ENCODE measurements around the gene CHCHD5. TPM values are rescaled to one million over a fixed set of nuclear protein-coding genes. Genes with fewer than 3 reads are reported as not detected.

Gene CHCHD5
- total RNA-seq, 1 experiment from 2014 or later = 18.0 TPM

GRCh38 chr2:112588611-112589045, 4.2 kb downstream of the CHCHD5 start:
- H3K27ac Mint-ChIP-seq (ENCODE audit: unreplicated experiment) = no peak overlapping the region

GRCh38 chr2:112591413-112591812, 7.0 kb downstream of the CHCHD5 start:
- BruUV-seq (replicated peaks) = no TSS peak
- Mint-ChIP-seq H3K27me3 (ENCODE audit: unreplicated experiment) (no peaks in the 10 kb centered on the region), H3K36me3 (ENCODE audit: insufficient read depth, unreplicated experiment) (peaks cover 10% of the 10 kb centered on the region), H3K4me3 (ENCODE audit: low read depth, unreplicated experiment) (no peak overlapping the region), H3K27ac (ENCODE audit: unreplicated experiment) (no peak overlapping the region), H3K4me1 (ENCODE audit: low read depth, unreplicated experiment) (peaks cover 8% of the 10 kb centered on the region), H3K9me3 (ENCODE audit: low read depth, unreplicated experiment) (no peaks in the 10 kb centered on the region)
- TF ChIP-seq CTCF (IDR thresholded peaks at IDR 0.05; ENCODE audit: unreplicated experiment) = no peak
- CTCF ChIA-PET = no interaction called here
- no peak for DNase-seq
- intact Hi-C loops (cut with micrococcal nuclease; ENCODE audit: unreplicated experiment) = no loop called here

More at GRCh38 chr2:112588611-112589045, 4.2 kb downstream of the CHCHD5 start:
- intact Hi-C loops (cut with micrococcal nuclease; ENCODE audit: unreplicated experiment) = loop anchor here (10.0 kb wide), 2 partner anchors 104 to 704 kb away; partner anchors contain the start of genes ANAPC1 and TTL
- no peak for TF ChIP-seq CTCF (IDR thresholded peaks at IDR 0.05; ENCODE audit: unreplicated experiment)
- no peaks in the 10 kb centered on the region for H3K27me3 Mint-ChIP-seq (ENCODE audit: unreplicated experiment)
- peaks cover 25% of the 10 kb centered on the region for H3K36me3 Mint-ChIP-seq (ENCODE audit: insufficient read depth, unreplicated experiment)
- peaks cover 23% of the 10 kb centered on the region for H3K4me1 Mint-ChIP-seq (ENCODE audit: low read depth, unreplicated experiment)
- H3K9me3 Mint-ChIP-seq (ENCODE audit: low read depth, unreplicated experiment) = no peaks in the 10 kb centered on the region
- DNase-seq = no peak
- BruUV-seq (replicated peaks) = no TSS peak
- CTCF ChIA-PET = interaction anchor here (0.7 kb wide), 1 partner anchor 162 kb away, joined by 4 read pairs; no protein-coding TSS in a partner anchor
- no peak overlapping the region for H3K4me3 Mint-ChIP-seq (ENCODE audit: low read depth, unreplicated experiment)

DNA sequence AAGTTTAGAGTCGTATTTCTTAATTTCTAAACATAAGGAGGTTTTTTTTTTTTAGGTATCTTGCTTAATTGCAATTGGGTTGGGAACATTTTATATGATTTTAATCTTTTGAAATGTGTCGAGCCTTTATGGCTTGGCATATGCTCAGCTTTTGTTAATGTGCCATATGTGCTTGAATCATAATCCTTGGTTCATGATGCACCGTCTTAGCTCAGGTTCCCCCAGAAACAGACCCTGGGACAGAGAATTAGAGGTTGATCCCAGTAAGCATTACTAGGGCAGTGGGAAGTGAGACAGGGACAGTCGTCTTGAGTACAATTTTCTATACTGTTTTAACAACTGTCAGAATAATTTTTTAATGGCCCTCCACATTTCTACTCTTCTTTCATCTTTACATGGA, 9.3 kb downstream of the CHCHD5 start:
- BruUV-seq (replicated peaks) = no TSS peak
- peaks cover 4% of the 10 kb centered on the region for H3K36me3 Mint-ChIP-seq (ENCODE audit: insufficient read depth, unreplicated experiment)
- H3K9me3 Mint-ChIP-seq (ENCODE audit: low read depth, unreplicated experiment) = no peaks in the 10 kb centered on the region
- CTCF ChIA-PET = no interaction called here
- intact Hi-C loops (cut with micrococcal nuclease; ENCODE audit: unreplicated experiment) = no loop called here
- TF ChIP-seq CTCF (IDR thresholded peaks at IDR 0.05; ENCODE audit: unreplicated experiment) = no peak
- DNase-seq = no peak
- H3K27ac Mint-ChIP-seq (ENCODE audit: unreplicated experiment) = no peak overlapping the region
- H3K4me3 Mint-ChIP-seq (ENCODE audit: low read depth, unreplicated experiment) = no peak overlapping the region
- peaks cover 8% of the 10 kb centered on the region for H3K4me1 Mint-ChIP-seq (ENCODE audit: low read depth, unreplicated experiment)
- no peaks in the 10 kb centered on the region for H3K27me3 Mint-ChIP-seq (ENCODE audit: unreplicated experiment)

DNA sequence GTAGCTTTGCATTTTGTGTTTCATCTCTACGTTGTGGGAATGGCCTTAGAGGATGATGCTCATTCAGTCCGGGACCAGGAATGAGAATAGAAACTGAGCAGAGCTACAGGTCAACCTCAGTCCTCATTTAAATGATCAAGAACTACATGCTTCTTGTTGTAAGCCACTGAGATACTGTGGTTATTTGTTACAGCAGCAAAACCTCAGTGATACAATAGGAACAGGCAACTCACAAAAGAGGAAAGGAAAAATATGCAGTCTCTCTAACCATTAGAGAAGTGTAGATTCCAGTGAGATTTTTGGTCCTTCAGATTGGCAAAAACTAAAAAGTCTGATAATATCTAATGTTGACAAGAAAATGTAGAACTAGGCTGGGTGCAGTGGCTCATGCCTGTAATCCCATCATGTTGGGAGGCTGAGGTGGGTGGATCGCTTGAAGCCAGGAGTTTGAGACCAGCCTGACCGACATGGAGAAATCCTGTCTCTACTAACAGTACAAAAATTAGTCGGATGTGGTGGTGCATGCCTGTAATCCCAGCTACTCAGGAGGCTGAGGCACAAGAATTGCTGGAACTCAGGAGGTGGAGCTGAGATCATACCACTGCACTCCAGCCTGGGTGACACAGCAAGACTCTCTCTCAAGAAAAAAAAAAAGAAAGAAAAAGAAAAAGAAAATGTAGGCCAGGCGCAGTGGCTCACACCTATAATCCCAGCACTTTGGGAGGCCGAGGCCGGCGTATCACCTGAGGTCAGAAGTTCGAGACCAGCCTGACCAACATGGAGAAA, 13.3 kb downstream of the CHCHD5 start:
- TF ChIP-seq CTCF (IDR thresholded peaks at IDR 0.05; ENCODE audit: unreplicated experiment) = no peak
- no TSS peak for BruUV-seq (replicated peaks)
- H3K27ac Mint-ChIP-seq (ENCODE audit: unreplicated experiment) = no peak overlapping the region
- no peak overlapping the region for H3K4me3 Mint-ChIP-seq (ENCODE audit: low read depth, unreplicated experiment)
- peaks cover 20% of the 10 kb centered on the region for H3K4me1 Mint-ChIP-seq (ENCODE audit: low read depth, unreplicated experiment)
- intact Hi-C loops (cut with micrococcal nuclease; ENCODE audit: unreplicated experiment) = no loop called here
- no peak for DNase-seq
- no peaks in the 10 kb centered on the region for H3K9me3 Mint-ChIP-seq (ENCODE audit: low read depth, unreplicated experiment)
- CTCF ChIA-PET = interaction anchor here (0.6 kb wide), 1 partner anchor 465 kb away, joined by 3 read pairs; no protein-coding TSS in a partner anchor
- no peaks in the 10 kb centered on the region for H3K27me3 Mint-ChIP-seq (ENCODE audit: unreplicated experiment)
- H3K36me3 Mint-ChIP-seq (ENCODE audit: insufficient read depth, unreplicated experiment) = peaks cover 10% of the 10 kb centered on the region

All from Calu3 (cell line).